Measurements from ENCODE around the gene HAPLN3.

The HAPLN3 gene

DNA sequence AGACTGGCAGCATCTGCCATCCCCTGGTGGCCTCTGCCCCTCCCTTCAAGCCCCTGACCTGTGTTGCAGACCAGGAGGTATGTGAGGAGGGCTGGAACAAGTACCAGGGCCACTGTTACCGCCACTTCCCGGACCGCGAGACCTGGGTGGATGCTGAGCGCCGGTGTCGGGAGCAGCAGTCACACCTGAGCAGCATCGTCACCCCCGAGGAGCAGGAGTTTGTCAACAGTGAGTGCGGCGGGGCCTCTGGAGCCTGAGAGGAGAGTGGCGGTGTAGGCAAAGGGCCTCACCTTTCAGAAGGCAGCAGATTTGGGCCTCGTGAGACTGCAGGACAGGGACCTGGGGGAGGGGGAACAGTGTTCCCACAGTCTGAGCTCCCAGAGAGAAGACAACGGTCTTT, 24.0 kb downstream of the HAPLN3 start:
- TF ChIP-seq, protein P1, sequence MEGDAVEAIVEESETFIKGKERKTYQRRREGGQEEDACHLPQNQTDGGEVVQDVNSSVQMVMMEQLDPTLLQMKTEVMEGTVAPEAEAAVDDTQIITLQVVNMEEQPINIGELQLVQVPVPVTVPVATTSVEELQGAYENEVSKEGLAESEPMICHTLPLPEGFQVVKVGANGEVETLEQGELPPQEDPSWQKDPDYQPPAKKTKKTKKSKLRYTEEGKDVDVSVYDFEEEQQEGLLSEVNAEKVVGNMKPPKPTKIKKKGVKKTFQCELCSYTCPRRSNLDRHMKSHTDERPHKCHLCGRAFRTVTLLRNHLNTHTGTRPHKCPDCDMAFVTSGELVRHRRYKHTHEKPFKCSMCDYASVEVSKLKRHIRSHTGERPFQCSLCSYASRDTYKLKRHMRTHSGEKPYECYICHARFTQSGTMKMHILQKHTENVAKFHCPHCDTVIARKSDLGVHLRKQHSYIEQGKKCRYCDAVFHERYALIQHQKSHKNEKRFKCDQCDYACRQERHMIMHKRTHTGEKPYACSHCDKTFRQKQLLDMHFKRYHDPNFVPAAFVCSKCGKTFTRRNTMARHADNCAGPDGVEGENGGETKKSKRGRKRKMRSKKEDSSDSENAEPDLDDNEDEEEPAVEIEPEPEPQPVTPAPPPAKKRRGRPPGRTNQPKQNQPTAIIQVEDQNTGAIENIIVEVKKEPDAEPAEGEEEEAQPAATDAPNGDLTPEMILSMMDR (IDR thresholded peaks at IDR 0.05; ENCODE audit: low read depth, low read length) = no peak
- no peak overlapping the region for H3K4me3 ChIP-seq (ENCODE audit: low read depth, low read length)

DNA sequence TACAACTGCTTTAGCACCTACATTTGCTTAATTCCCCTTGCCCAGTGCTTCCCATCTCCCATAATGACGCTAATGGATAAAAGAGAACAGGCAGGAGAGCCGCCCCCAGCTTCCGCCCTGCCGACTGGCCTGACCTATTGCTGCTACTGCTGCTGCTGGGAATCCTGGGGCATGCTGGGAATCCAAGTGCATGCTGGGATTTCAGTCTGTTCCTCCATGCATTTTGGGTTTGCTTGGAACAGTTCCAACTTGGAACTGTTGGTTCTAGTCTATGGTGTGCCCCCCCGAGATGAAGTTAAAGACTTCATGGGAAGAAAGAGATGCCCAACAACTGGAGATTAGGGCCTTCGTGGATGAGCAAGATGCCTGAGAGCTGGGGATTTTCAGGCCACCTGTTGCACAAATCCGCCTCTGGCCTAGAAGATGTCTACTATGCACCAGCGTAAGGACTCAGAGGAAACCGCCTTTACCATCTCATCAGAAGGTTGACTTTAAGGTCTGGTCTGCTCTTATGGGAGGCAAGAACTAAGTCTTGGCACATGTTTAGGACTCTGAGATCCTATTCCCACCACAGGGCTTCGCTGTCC, 29.0 kb downstream of the HAPLN3 start:
- TF ChIP-seq, protein P1 (IDR thresholded peaks at IDR 0.05; ENCODE audit: low read depth, low read length) = no peak
- H3K4me3 ChIP-seq (ENCODE audit: low read depth, low read length) = no peak overlapping the region

DNA sequence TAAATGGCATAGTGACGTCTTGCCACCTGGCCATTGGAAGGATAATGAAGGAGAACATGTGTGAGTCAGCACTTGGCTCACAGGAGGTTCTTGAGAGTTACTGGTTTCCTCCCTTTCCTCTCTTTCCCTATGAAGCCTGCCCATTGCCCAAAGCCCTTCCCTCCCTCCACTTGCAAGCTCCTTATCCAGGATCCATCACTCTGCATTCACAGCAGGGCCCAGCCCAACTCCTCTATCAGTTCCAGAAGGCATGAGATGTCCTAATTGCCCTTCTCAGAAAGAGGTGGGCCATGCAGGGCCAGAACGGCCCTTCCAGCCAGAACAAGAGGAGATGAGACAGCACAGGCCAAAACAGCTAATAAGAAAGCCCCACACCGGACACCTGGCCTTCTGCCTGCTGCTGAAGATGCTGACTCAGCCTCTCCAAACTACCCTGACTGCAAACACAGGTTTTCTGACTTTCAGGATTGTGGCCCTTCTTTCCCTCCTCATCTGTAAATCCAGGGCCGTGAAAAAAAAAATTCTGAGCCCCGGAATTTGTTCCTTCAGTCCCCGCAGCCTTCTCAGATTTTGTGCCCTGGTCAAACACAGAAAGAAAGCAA, 29.7 kb downstream of the HAPLN3 start:
- no peak overlapping the region for H3K4me3 ChIP-seq (ENCODE audit: low read depth, low read length)
- TF ChIP-seq, protein P1 (IDR thresholded peaks at IDR 0.05; ENCODE audit: low read depth, low read length) = no peak

DNA sequence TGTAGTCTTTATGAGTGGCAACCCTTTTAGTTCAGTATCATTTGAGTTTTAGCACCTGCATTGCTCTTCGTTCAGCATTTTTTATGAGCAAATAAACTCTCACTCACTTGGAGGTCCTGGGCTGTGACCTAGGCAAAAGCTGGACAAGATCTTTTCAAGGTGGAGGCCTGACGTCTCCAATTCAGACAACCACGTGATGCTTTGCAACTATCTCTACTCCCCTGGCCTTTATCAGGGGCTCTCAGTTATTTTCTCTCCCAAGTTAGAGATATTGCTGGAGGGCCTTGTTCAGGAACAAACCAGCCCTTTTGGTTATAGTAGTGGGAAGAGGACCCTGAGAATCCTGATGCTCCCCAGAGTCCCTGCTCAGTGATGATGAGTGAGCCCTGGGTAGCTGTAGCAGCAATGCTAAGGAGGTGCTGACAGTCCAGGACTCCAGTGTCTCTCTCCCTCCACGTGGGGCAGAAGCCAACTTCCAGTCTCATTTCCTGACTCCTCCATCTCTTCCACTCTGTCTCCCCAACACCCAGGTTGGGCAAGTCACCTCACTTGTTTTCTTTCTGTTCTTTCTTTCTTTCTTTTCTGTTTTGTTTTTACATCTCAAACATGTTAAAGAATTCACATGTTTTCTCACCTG, 30.4 kb downstream of the HAPLN3 start:
- TF ChIP-seq, protein P1 (IDR thresholded peaks at IDR 0.05; ENCODE audit: low read depth, low read length) = no peak
- H3K4me3 ChIP-seq (ENCODE audit: low read depth, low read length) = no peak overlapping the region

DNA sequence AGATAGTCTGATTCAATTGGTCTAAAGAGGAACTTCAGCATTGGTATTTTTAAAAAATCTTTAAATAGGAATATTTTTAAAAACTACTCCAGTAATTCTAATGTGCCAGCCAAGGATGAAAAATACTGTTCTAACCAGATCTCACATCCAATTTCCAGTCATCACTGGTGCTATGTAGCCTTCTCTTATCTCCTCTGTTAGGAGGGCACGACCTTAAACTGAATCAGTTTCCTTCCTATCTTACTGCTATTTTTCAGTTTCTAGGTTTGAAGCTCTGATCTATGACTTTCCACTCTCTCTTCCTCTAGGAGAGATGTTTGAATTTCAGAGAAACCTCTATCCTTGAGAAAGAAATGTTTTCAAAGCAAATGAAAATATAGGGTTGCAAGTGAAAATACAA, 31.9 kb downstream of the HAPLN3 start:
- TF ChIP-seq, protein P1 (IDR thresholded peaks at IDR 0.05; ENCODE audit: low read depth, low read length) = no peak
- no peak overlapping the region for H3K4me3 ChIP-seq (ENCODE audit: low read depth, low read length)

DNA sequence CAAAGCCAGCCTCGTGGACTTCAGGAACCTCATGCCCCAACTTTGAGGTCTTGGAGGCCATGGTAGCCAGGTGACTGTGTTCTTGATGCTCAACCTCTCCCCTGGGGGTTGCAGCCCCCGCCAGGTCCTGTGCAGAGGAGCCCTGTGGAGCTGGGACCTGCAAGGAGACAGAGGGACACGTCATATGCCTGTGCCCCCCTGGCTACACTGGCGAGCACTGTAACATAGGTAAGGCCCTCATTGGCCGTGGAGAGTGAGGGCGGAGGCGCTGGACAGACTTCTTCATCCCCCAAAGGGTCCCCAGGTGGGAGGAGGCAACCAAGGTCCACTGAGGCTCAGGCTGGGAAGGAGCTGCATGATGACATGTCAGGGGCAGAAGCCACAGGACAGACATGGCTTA, 35.1 kb downstream of the HAPLN3 start:
- TF ChIP-seq, protein P1 (IDR thresholded peaks at IDR 0.05; ENCODE audit: low read depth, low read length) = no peak
- H3K4me3 ChIP-seq (ENCODE audit: low read depth, low read length) = no peak overlapping the region

DNA sequence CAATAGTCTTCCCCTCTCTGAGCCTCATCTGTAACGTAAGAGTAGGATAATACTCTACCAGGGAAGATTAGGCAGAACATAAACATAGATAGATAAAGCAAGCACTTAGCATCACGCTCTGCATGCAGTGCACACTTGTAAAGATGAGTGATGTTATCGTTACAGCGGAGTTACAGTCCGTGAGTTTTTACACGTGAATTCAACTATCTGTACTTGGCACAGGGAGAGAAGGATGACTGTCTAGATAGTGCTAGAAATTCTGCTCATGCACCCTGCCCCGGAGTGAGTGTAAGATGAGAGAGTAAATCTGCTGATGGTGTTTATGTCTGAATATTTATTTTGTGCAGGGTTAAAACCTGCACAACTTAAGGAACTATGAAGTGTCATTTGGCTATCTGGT, 35.8 kb downstream of the HAPLN3 start:
- no peak overlapping the region for H3K4me3 ChIP-seq (ENCODE audit: low read depth, low read length)
- TF ChIP-seq, protein P1 (IDR thresholded peaks at IDR 0.05; ENCODE audit: low read depth, low read length) = no peak
